Glomerular visceral epithelial cell (primary cell): Measurements from ENCODE around the gene GXYLT2.

Experiments used
- DNase-seq: peaks from one replicate; pipeline ENCODE4 v3.0.0-alpha.2; 2016; ENCODE audit errors: extremely low spot score

Gene GXYLT2

GRCh38 chr3:72887705-72888545 lies at the start of gene GXYLT2:
GXYLT2 (plus strand) TSS chr3:72888046; CDS start chr3:72888234, 188 bp downstream.
- peak; percentile 76 for DNase-seq

- no peak for DNase-seq
Observed at GRCh38 chr3:72839057-72839456, 48.8 kb upstream of the GXYLT2 start.

GRCh38 chr3:72844436-72844993 lies 43.3 kb upstream of the GXYLT2 start:
- DNase-seq = no peak

- no peak for DNase-seq
Observed at GRCh38 chr3:72846166-72846565, 41.7 kb upstream of the GXYLT2 start.

DNA sequence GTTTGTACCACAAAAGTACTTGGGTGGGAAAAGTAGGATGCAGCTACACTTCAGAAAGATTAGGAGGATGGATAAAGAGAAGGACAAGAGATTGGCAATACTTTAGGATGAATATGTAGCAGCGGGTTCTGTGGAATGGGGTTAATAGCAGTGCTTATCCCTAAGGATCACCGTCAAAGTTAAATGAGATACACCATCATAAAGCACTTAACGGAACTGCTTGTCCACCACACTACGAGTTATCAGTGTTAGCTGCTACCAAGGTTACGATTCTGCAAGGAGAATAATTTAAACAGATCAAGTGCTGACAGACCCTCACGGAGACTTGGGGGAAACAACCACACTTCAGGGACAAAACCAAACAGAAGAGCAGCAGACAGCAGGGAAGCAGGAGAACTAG lies 40.6 kb upstream of the GXYLT2 start:
- DNase-seq = peak; percentile 2

- DNase-seq = peak; percentile 93
Observed at GRCh38 chr3:72847751-72848702, 39.8 kb upstream of the GXYLT2 start, which contains the start of gene SHQ1. SHQ1 (minus strand) TSS chr3:72848445; CDS start chr3:72848340, 105 bp downstream.

DNA sequence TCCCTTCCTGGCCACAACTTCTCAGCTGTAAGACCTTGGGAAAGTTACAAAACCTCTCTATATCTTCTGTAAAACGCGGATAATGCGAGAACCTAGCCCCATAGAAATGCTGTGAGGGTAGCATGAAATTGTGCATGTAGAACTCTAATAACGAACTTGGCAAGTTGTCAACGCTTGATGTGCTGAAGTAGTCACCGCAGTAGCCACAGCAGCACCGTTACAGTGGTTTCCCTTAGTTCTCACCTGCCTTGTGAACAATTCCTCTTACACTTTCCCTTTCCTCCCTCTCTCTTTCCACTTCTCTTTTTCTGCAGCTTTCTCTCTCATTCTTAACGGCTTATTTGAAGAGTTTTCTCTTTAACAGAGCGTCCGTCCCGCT lies 39.2 kb upstream of the GXYLT2 start:
- DNase-seq = no peak

GRCh38 chr3:72855001-72855400 lies 32.8 kb upstream of the GXYLT2 start:
- no peak for DNase-seq

- no peak for DNase-seq
Observed at GRCh38 chr3:72860053-72860452, 27.8 kb upstream of the GXYLT2 start.

DNA sequence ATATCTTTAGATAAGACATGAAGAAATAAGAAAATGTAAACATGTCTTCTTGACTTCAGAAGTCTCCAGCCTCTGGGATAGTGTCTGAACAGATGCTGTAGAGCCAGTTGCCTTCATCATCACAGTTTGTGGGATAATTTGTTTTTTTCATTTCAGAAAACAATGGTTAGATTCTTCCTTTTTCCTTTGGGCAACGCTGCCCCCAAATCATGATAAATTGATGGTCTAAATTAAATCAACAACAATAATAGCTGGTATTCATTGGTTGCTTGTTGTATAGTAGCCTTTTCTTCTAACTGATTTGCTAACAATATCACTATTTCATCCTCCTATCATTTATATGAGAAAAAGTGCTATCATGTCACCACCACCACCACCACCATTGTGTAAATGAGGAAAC lies 27.0 kb upstream of the GXYLT2 start:
- no peak for DNase-seq

DNA sequence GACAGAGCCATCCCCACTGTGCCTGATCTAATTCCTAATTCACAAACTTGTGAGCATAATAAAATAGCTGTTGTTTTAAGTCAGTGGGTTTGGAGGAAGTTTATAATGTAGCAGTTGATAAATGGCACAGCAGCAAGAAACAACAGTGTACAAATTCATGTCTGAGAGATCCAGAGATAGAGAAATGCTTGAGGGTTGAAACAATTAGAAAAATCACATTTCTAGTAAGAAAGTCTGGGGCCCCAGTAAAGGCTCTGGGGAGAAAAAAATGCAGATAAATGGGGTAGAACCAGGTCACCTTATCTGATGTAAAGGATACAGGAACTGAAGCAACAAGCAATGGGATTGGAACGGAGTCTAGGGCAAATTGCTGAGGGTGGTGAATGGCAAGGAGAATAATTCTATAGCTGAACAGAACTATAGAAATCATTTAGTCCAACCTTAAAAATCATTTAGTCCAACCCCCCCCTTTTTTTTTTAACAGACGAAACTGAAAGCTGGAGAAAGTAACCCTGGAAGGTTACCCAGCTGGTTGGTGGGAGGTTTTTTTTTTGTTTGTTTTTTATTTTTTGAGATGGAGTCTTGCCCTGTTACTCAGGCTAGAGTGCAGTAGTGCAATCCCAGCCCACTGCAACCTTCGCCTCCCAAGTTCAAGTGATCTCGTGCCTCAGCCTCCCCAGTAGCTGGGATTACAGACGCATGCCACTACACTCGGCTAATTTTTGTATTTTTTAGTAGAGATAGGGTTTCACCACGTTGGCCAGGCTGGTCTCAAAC lies 25.3 kb upstream of the GXYLT2 start:
- no peak for DNase-seq

GRCh38 chr3:72872183-72872582 lies 15.7 kb upstream of the GXYLT2 start:
- DNase-seq = no peak

DNA sequence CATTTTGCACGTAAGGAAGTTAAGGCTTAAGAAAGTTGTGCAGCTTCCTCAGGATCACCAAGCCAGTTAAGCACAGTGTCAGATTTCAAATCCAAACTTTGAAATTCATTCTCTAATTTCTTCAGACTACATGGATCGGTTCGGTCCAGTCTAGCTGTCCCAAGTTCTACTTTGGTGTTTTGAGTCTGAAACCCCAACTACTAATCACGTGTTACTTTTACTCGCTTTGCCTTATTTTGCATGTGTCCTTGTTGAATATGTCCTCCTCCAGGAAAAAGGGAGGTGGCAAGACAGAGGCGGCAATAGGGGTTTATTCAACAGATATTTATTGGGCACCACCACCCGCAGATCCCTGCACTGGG lies 522 bp upstream of the GXYLT2 start:
- DNase-seq = peak; percentile 5

- peak; percentile 2 for DNase-seq
Observed at GRCh38 chr3:72888546-72889309, 882 bp downstream of the GXYLT2 start.

- DNase-seq = no peak
Observed at GRCh38 chr3:72889310-72890165, 1.7 kb downstream of the GXYLT2 start.

DNA sequence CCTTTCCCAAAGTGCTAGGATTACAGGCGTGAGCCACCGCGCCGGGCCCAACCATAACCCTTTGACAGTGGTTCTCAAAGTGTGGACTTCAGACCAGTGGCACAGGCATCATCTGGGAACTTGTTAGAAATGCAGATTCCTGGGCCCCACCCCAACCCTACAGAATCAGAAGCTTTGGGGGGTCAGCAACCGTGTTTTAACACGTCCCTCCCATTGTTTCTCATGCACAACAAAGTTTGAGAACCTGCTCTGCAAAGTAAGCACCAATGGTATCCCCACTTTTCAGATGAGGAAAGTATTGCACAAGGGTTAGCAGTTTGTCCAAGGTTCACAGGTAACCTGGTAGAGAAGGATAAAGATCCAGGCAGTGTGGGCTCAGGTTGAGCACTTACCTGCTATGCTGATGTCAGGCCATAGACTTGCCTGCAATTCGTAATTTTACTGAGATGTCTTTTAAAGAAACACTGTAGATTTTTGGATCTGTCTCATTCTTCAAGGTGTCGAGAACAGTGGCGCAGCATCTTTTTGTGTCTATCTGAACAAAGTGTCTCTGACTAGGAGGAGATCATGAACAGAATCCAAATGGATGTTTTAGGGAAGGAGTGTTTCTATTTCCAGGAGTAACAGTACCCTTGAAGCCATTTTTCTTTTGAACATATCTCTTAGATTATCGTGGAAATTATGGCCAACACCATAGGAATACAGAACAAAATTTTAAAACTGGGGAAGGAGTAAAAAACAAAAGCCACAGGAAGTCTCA lies 2.5 kb downstream of the GXYLT2 start:
- DNase-seq = no peak

DNA sequence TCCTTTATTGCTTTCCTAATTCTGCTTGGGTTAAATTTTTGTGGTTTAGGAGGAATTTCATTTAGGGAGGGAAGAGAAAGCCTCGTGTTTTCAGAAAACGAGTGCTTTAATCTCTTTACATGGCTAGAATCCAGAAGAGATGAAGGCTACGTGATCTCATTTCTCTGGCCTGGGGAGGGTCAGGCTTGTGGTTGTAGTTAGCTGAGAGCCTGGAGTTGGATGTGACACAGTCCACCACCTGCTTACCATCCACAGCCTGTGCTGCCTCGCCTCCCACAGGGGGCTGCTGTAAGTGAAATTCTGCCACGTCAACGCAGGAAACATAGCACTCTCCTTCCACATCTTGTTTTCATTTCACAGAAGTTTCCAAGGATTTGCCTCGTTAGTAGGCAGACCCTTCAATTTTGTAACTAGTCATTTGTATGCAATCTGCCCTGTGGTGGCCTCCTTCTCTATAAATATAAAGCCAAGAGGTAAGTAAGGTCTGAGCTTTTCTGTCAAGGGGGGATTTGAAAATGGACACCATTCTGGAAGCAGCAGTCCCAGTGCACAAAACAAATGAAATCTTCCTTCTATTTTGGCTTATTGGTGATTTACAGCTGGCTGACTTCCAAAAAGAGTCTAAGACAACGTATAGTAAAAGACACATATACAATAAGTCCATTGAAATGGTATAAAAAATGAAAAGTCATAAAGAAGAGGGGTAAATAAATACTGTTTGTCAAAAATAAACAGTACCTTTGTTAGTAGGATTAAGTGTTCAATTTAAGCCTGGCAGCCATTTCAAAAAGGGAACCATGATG lies 3.4 kb downstream of the GXYLT2 start:
- DNase-seq = peak; percentile 96

DNA sequence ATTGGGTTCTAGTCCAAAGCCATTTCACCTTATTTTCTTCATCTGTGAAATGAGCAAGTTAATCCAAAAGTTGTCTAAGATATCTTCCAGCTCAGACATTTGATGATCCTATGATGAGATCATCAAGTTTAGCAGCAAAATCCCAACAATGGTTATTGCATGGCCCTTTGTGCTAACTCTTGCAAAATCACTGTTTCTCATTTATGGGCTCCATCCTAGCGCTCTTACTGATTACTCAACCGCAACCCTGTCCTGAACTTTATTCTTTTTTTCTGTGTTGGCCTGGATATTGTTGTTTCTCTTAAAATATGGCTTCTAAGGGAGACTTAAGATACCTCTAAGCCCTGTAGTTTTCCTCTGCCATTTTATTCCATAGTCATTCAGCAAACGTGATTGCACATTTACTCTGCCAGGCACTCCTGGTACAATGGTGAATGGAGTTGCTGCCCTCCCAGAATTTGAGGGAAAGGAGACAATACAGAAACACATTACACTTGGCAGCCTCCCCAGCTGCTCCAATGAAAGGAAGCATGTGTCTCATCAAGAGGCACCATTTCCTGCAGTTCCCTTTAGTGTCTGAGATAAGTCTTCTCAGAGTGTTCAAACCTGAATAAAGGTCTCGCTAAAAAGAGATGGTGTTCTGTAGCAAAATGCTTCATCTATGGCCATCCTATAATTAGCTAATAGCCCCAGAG lies 4.4 kb downstream of the GXYLT2 start:
- peak; percentile 57 for DNase-seq
